ENCODE data around the gene HIGD2A. TPM values are rescaled to one million over a fixed set of nuclear protein-coding genes. Genes with fewer than 3 reads are reported as not detected.

HIGD2A gene
- total and polyA plus RNA-seq, 10 of the 15 experiments (the other 5 are each of a cell fraction or from before 2014, with no cell fraction given) = 152 to 348 (median 194) TPM

DNA sequence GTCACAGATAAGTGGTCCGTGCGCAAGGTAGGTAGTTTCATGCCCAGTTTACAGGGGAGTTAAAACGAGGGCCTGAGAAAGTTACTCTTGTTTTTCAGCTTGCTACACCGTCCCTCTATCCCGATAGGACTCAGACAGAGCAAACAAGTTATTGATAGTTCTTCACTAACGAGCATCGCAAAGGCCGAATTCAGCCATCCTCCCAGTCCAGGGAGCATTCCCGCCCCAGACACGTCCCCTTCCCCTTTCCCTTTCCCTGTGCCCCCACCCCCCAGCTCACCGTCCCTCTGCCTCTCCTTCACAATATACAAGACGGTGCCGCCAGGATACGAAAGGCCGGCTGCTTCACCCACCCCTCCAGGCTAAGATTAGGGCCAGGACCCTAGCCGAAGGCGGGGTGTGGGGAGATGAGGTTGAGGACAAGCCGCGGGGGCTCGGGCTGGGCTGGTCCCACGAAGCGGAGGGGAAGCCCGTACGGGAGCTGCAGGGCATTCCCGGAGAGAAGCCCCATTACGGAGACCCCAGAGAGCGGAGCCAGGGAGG, 27.6 kb upstream of the HIGD2A start (continued):
- no peak for TF ChIP-seq FOXM1 (IDR thresholded peaks at IDR 0.05; ENCODE audit: low read depth, low read length)
- no peak for TF ChIP-seq MEF2B (IDR thresholded peaks at IDR 0.05; ENCODE audit: partially characterized antibody, poor library complexity, severe bottlenecking)

GRCh38 chr5:176361437-176362232, 26.9 kb upstream of the HIGD2A start, which contains the start of gene KIAA1191:
TSS of gene KIAA1191 (minus strand) at chr5:176361764. CDS start at chr5:176359508, 2,256 bp downstream.
- FAIRE-seq = peak; percentile 66
- peak within 1 kb of the TSS; percentile 79 for H3K9ac ChIP-seq (ENCODE audit: control insufficient read depth, insufficient read depth, low read length)
- peak; percentile 91 for TF ChIP-seq HCFC1 (IDR thresholded peaks at IDR 0.05; ENCODE audit: low read length)
- TF ChIP-seq SP1 (IDR thresholded peaks at IDR 0.05; ENCODE audit: low read depth, low read length) = peak; percentile 13
- no peak; the same call in 1 of the 2 replicates for TF ChIP-seq ZNF217 (IDR thresholded peaks at IDR 0.05)
- TF ChIP-seq, protein P1, sequence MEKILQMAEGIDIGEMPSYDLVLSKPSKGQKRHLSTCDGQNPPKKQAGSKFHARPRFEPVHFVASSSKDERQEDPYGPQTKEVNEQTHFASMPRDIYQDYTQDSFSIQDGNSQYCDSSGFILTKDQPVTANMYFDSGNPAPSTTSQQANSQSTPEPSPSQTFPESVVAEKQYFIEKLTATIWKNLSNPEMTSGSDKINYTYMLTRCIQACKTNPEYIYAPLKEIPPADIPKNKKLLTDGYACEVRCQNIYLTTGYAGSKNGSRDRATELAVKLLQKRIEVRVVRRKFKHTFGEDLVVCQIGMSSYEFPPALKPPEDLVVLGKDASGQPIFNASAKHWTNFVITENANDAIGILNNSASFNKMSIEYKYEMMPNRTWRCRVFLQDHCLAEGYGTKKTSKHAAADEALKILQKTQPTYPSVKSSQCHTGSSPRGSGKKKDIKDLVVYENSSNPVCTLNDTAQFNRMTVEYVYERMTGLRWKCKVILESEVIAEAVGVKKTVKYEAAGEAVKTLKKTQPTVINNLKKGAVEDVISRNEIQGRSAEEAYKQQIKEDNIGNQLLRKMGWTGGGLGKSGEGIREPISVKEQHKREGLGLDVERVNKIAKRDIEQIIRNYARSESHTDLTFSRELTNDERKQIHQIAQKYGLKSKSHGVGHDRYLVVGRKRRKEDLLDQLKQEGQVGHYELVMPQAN (conservative IDR thresholded peaks at IDR 0.05) = 0 out of 2 replicates have a peak, but pooled peaks have one; percentile 68
- no peak for TF ChIP-seq ETV6 (conservative IDR thresholded peaks at IDR 0.05 in 1 of 2, IDR thresholded peaks at IDR 0.05 in 1 of 2; ENCODE audit: borderline replicate concordance in 1 of 2, low read depth in 1 of 2)
- TF ChIP-seq MYC (IDR thresholded peaks at IDR 0.05; ENCODE audit: insufficient read depth, insufficient read length, insufficient replicate concordance, low read length, severe bottlenecking) = no peak
- TF ChIP-seq, protein P2, sequence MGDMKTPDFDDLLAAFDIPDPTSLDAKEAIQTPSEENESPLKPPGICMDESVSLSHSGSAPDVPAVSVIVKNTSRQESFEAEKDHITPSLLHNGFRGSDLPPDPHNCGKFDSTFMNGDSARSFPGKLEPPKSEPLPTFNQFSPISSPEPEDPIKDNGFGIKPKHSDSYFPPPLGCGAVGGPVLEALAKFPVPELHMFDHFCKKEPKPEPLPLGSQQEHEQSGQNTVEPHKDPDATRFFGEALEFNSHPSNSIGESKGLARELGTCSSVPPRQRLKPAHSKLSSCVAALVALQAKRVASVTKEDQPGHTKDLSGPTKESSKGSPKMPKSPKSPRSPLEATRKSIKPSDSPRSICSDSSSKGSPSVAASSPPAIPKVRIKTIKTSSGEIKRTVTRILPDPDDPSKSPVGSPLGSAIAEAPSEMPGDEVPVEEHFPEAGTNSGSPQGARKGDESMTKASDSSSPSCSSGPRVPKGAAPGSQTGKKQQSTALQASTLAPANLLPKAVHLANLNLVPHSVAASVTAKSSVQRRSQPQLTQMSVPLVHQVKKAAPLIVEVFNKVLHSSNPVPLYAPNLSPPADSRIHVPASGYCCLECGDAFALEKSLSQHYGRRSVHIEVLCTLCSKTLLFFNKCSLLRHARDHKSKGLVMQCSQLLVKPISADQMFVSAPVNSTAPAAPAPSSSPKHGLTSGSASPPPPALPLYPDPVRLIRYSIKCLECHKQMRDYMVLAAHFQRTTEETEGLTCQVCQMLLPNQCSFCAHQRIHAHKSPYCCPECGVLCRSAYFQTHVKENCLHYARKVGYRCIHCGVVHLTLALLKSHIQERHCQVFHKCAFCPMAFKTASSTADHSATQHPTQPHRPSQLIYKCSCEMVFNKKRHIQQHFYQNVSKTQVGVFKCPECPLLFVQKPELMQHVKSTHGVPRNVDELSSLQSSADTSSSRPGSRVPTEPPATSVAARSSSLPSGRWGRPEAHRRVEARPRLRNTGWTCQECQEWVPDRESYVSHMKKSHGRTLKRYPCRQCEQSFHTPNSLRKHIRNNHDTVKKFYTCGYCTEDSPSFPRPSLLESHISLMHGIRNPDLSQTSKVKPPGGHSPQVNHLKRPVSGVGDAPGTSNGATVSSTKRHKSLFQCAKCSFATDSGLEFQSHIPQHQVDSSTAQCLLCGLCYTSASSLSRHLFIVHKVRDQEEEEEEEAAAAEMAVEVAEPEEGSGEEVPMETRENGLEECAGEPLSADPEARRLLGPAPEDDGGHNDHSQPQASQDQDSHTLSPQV (IDR thresholded peaks at IDR 0.05) = no peak
- no peak for TF ChIP-seq FOXM1 (IDR thresholded peaks at IDR 0.05; ENCODE audit: low read depth, low read length)
- peak; percentile 29; the same call in 1 of the 2 replicates for TF ChIP-seq RELB (IDR thresholded peaks at IDR 0.05; ENCODE audit: low read depth)

More at GRCh38 chr5:176361437-176362232, 26.9 kb upstream of the HIGD2A start, which contains the start of gene KIAA1191:
- no peaks in the 10 kb centered on the region for H3K9me3 ChIP-seq (replicated peaks; ENCODE audit: control insufficient read depth, insufficient read depth, low read length)
- no peaks in the 10 kb centered on the region for H4K20me1 ChIP-seq (ENCODE audit: control insufficient read depth, insufficient read depth)
- in situ Hi-C loops (cut with MboI) (no loop called here), intact Hi-C loops (cut with micrococcal nuclease; ENCODE audit: unreplicated experiment) (loop anchor here (2.0 kb wide), 1 partner anchor 27 kb away; the partner anchor contains the start of genes HIGD2A and NOP16)
- no peaks in the 10 kb centered on the region; a peak in 1 of 4 replicates for H3K36me3 ChIP-seq (ENCODE audit: control insufficient read depth in 2 of 2, insufficient read depth in 2 of 2, low read length in 1 of 2)
- DNase-seq (ENCODE audit: low read depth, low spot score) (peak; percentile 83), ATAC-seq (peak; percentile 95)
- ChIA-PET CTCF (interaction anchor here (0.7 to 2.1 kb wide), 7 partner anchors 10 to 181 kb away, joined by 3 to 11 read pairs (median 4); partner anchors contain the start of genes CLTB, HIGD2A and NOP16), POLR2A (interaction anchor here (0.6 to 3.2 kb wide), 7 partner anchors 10 to 377 kb away, joined by 3 to 41 read pairs (median 6); partner anchors contain the start of genes FAF2, HIGD2A, NOP16 and RNF44), RAD21 (ENCODE audit: unreplicated experiment) (interaction anchor here (0.7 to 3.2 kb wide), 10 partner anchors 9 to 176 kb away, joined by 3 to 29 read pairs (median 4); partner anchors contain the start of genes HIGD2A, NOP16 and RNF44), SMC1A (ENCODE audit: uncharacterized antibody, unreplicated experiment) (interaction anchor here (0.9 to 3.2 kb wide), 6 partner anchors 9 to 28 kb away, joined by 3 to 36 read pairs (median 5); partner anchors contain the start of gene NOP16)
- no peaks in the 10 kb centered on the region for H3K27me3 ChIP-seq (replicated peaks in 1 of 2; ENCODE audit: control insufficient read depth in 2 of 2, insufficient read depth in 2 of 2, low read length in 1 of 2)
- H3K79me2 ChIP-seq (ENCODE audit: control insufficient read depth, insufficient read depth, low read length) = peaks cover 33% of the 10 kb centered on the region
- H3K27ac ChIP-seq (ENCODE audit: control insufficient read depth, insufficient read depth) = peak within 1 kb of the TSS; percentile 81
- H2AFZ ChIP-seq (ENCODE audit: control insufficient read depth, low read depth, low read length) = peak within 1 kb of the TSS; percentile 96
- no peaks in the 10 kb centered on the region; the same call in 1 of the 2 replicates for H3K4me1 ChIP-seq (ENCODE audit: control insufficient read depth, insufficient read depth, low read length)
- peak within 1 kb of the TSS; percentile 85 for H3K4me3 ChIP-seq
- peak within 1 kb of the TSS; percentile 86 for H3K4me2 ChIP-seq (ENCODE audit: control insufficient read depth, insufficient read depth)
- BruUV-seq (replicated peaks) = no TSS peak
- under 1% methylated on average over 56 of the region's 56 CpGs for WGBS (ENCODE audit: insufficient coverage, insufficient replicate concordance, low lambda C conversion rate, missing lambda C conversion rate)
